OCI-LY7 (cell line): ENCODE data around the gene NDOR1.

Experiments used
- CTCF ChIP-seq: fragments of 200-600 bp; sonication (generic); conservative IDR thresholded peaks from 2 replicates; pipeline ENCODE4 v1.5.1; 2014; ENCODE audit warnings: mild to moderate bottlenecking, antibody characterized with exemption, low read length, moderate library complexity, mixed read lengths
- EZH2phosphoT487 ChIP-seq: fragments of 200-600 bp; sonication (generic); IDR thresholded peaks from 2 replicates; pipeline ENCODE4 v1.6.1; 2018; ENCODE audit warnings: low read depth, borderline replicate concordance, mild to moderate bottlenecking, mixed run types, antibody characterized with exemption, low read length, moderate library complexity, mixed read lengths

GRCh38 chr9:137214620-137215019 is 9.1 kb downstream of the NDOR1 start:
- no peak for TF ChIP-seq CTCF
- no peak for TF ChIP-seq EZH2phosphoT487
